H9 (cell line): Measurements from ENCODE around the gene ARHGAP31. TPM values are rescaled to one million over a fixed set of nuclear protein-coding genes. Genes with fewer than 3 reads are reported as not detected.

Source experiments
- DNase-seq: peaks from one replicate; pipeline ENCODE4 v3.0.0-alpha.2; 2017
- H2AFZ ChIP-seq: one replicate; pipeline ENCODE4 v1.6.1; 2013; ENCODE audit warnings: mild to moderate bottlenecking, low read length, control low read depth, moderate library complexity
- H2AK5ac ChIP-seq: 2 replicates; pipeline ENCODE4 v1.6.1; 2013; ENCODE audit warnings: low read length, control low read depth, mixed read lengths; ENCODE audit not compliant: insufficient read length
- H2BK120ac ChIP-seq: one replicate; pipeline ENCODE4 v1.6.1; 2013; ENCODE audit warnings: low read depth, mild to moderate bottlenecking, low read length, control low read depth, inconsistent platforms; ENCODE audit not compliant: poor library complexity, severe bottlenecking
- H2BK12ac ChIP-seq: 2 replicates; pipeline ENCODE4 v1.6.1; 2013; ENCODE audit warnings: low read length, control low read depth, mixed read lengths, low read depth; ENCODE audit not compliant: insufficient read length
- H2BK15ac ChIP-seq: 2 replicates; pipeline ENCODE4 v1.6.1; 2013; ENCODE audit warnings: low read depth, low read length, control low read depth
- H2BK20ac ChIP-seq: one replicate; pipeline ENCODE4 v1.6.1; 2013; ENCODE audit warnings: low read depth, mild to moderate bottlenecking, low read length, control low read depth, inconsistent platforms; ENCODE audit not compliant: poor library complexity, severe bottlenecking
- H2BK5ac ChIP-seq: 2 replicates; pipeline ENCODE4 v1.6.1; 2013; ENCODE audit warnings: low read length, control low read depth, mixed read lengths; ENCODE audit not compliant: insufficient read length
- H3K14ac ChIP-seq: 2 replicates; pipeline ENCODE4 v1.6.1; 2013; ENCODE audit warnings: low read length, control low read depth; ENCODE audit not compliant: insufficient read depth
- H3K18ac ChIP-seq: 2 replicates; pipeline ENCODE4 v1.6.1; 2013; ENCODE audit warnings: low read depth, mild to moderate bottlenecking, mixed read lengths, low read length, control low read depth; ENCODE audit not compliant: insufficient read length
- H3K23ac ChIP-seq: 2 replicates; pipeline ENCODE4 v1.6.1; 2013; ENCODE audit warnings: low read length, control low read depth, mixed read lengths, low read depth; ENCODE audit not compliant: insufficient read length
- H3K23me2 ChIP-seq: 2 replicates; pipeline ENCODE4 v1.6.1; 2013; ENCODE audit warnings: low read depth, mild to moderate bottlenecking, mixed read lengths, low read length, control low read depth; ENCODE audit not compliant: insufficient read length, poor library complexity, severe bottlenecking
- H3K27ac ChIP-seq: 2 replicates; pipeline ENCODE4 v1.5.1; 2013; ENCODE audit warnings: low read length, control low read depth, mixed read lengths, low read depth; ENCODE audit not compliant: insufficient read length
- H3K27me3 ChIP-seq: 2 replicates; pipeline ENCODE4 v1.6.1; 2013; ENCODE audit warnings: low read length, control low read depth, inconsistent platforms; ENCODE audit not compliant: insufficient read depth
- H3K4ac ChIP-seq: 2 replicates; pipeline ENCODE4 v1.6.1; 2013; ENCODE audit warnings: low read depth, mild to moderate bottlenecking, control low read depth, inconsistent platforms, low read length, moderate library complexity
- H3K4me1 ChIP-seq: 2 replicates; pipeline ENCODE4 v1.6.1; 2013; ENCODE audit warnings: low read length, control low read depth, inconsistent platforms; ENCODE audit not compliant: insufficient read depth
- H3K4me2 ChIP-seq: 2 replicates; pipeline ENCODE4 v1.6.1; 2013; ENCODE audit warnings: low read length, control low read depth, mixed read lengths; ENCODE audit not compliant: insufficient read length, insufficient read depth
- H3K56ac ChIP-seq: 2 replicates; pipeline ENCODE4 v1.6.1; 2013; ENCODE audit warnings: low read depth, mild to moderate bottlenecking, mixed read lengths, low read length, control low read depth; ENCODE audit not compliant: insufficient read length
- H3K79me1 ChIP-seq: 2 replicates; pipeline ENCODE4 v1.6.1; 2013; ENCODE audit warnings: low read depth, mild to moderate bottlenecking, moderate library complexity, low read length, control low read depth, inconsistent platforms; ENCODE audit not compliant: insufficient read depth, poor library complexity, severe bottlenecking
- H3K79me2 ChIP-seq: 2 replicates; pipeline ENCODE4 v1.6.1; 2013; ENCODE audit warnings: low read length, control low read depth, inconsistent platforms; ENCODE audit not compliant: insufficient read depth
- H3K9ac ChIP-seq: 2 replicates; pipeline ENCODE4 v1.6.1; 2013; ENCODE audit warnings: low read length, control low read depth, mixed read lengths; ENCODE audit not compliant: insufficient read length; ENCODE audit errors: extremely low read depth
- H3K9me3 ChIP-seq: one replicate; pipeline ENCODE4 v1.6.1; 2013; ENCODE audit warnings: low read depth, low read length, inconsistent platforms; ENCODE audit not compliant: control insufficient read depth
- H3T11ph ChIP-seq: one replicate; pipeline ENCODE4 v1.6.1; 2013; ENCODE audit warnings: mild to moderate bottlenecking, low read length, control low read depth, inconsistent platforms
- H4K20me1 ChIP-seq: one replicate; pipeline ENCODE4 v1.6.1; 2013; ENCODE audit not compliant: control insufficient read depth, insufficient read length, insufficient read depth
- H4K5ac ChIP-seq: 2 replicates; pipeline ENCODE4 v1.6.1; 2013; ENCODE audit warnings: low read depth, mild to moderate bottlenecking, mixed read lengths, low read length, control low read depth; ENCODE audit not compliant: insufficient read length
- H4K8ac ChIP-seq: replicated peaks from 2 replicates; pipeline ENCODE4 v1.6.1; 2013; ENCODE audit warnings: low read length, control low read depth, mixed read lengths, low read depth; ENCODE audit not compliant: insufficient read length
- H4K91ac ChIP-seq: 2 replicates; pipeline ENCODE4 v1.6.1; 2013; ENCODE audit warnings: low read depth, mild to moderate bottlenecking, moderate library complexity, mixed read lengths, low read length, control low read depth; ENCODE audit not compliant: insufficient read length
- H3K27ac Mint-ChIP-seq, 3 experiments: 2 replicates in 2 of 3; 3 replicates in 1 of 3; pipeline ENCODE4 v1.8.0; 2020 to 2021; ENCODE audit warnings: mixed read lengths in 3 of 3, mild to moderate bottlenecking in 1 of 3, moderate library complexity in 1 of 3
- H3K27me3 Mint-ChIP-seq: 2 replicates; pipeline ENCODE4 v1.8.0; 2021; ENCODE audit warnings: low read depth, mild to moderate bottlenecking, moderate library complexity, mixed read lengths
- H3K36me3 Mint-ChIP-seq, 3 experiments: 2 replicates in 2 of 3; 3 replicates in 1 of 3; pipeline ENCODE4 v1.8.0; 2020 to 2021; ENCODE audit warnings: low read depth in 3 of 3, mixed read lengths in 3 of 3; ENCODE audit not compliant: insufficient read depth in 1 of 3
- H3K4me1 Mint-ChIP-seq, 2 experiments: 2 replicates each; pipeline ENCODE4 v1.8.0; 2020; ENCODE audit warnings: mixed read lengths in 2 of 2
- H3K4me3 Mint-ChIP-seq, 2 experiments: 2 replicates in 1 of 2; 3 replicates in 1 of 2; pipeline ENCODE4 v1.8.0; 2020 to 2021; ENCODE audit warnings: mild to moderate bottlenecking in 2 of 2, mixed read lengths in 2 of 2, moderate library complexity in 1 of 2
- H3K9me3 Mint-ChIP-seq, 2 experiments: 2 replicates in 1 of 2; 3 replicates in 1 of 2; pipeline ENCODE4 v1.8.0; 2020; ENCODE audit warnings: mild to moderate bottlenecking in 2 of 2, mixed read lengths in 2 of 2, moderate library complexity in 1 of 2
- total RNA-seq: library from RNA; stranded (reverse); gene quantifications from 2 replicates; pipeline ENCODE4 v1.2.1, GENCODE V29; 2021
- TF ChIP-seq, protein P1 (sequence below): fragments of 200-600 bp; sonication (generic); conservative IDR thresholded peaks from 3 replicates; pipeline ENCODE4 v1.8.0; 2021; ENCODE audit warnings: antibody characterized with exemption, mild to moderate bottlenecking

The ARHGAP31 gene
- total RNA-seq, 1 experiment from 2014 or later: 2.2 TPM

DNA sequence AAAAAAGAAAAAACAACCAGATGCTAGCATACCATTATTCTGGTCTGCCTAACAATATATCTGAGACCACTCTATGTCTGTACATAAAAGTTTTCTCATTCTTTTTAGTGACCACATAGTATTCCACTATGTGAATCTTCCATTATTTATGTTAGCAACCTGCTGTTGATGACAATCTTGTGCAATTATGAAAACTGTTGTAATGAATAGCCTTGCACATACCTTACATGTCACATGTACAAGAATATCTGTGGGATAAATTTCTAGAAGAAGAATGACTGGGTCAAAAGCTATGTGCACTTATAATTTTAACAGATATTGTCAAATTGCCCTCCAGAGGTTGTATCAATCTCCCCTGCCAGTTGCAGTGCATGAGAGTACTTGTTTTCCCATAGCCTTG is 62.5 kb downstream of the ARHGAP31 start:
- peak overlapping the region in 1 of 3 experiments; percentile 45; a peak in 2 of 7 replicates for H3K27ac Mint-ChIP-seq

More for the DNA sequence above, 62.5 kb downstream of the ARHGAP31 start:
- TF ChIP-seq, protein P1, sequence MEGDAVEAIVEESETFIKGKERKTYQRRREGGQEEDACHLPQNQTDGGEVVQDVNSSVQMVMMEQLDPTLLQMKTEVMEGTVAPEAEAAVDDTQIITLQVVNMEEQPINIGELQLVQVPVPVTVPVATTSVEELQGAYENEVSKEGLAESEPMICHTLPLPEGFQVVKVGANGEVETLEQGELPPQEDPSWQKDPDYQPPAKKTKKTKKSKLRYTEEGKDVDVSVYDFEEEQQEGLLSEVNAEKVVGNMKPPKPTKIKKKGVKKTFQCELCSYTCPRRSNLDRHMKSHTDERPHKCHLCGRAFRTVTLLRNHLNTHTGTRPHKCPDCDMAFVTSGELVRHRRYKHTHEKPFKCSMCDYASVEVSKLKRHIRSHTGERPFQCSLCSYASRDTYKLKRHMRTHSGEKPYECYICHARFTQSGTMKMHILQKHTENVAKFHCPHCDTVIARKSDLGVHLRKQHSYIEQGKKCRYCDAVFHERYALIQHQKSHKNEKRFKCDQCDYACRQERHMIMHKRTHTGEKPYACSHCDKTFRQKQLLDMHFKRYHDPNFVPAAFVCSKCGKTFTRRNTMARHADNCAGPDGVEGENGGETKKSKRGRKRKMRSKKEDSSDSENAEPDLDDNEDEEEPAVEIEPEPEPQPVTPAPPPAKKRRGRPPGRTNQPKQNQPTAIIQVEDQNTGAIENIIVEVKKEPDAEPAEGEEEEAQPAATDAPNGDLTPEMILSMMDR: no peak
- no peaks in the 10 kb centered on the region for H3K79me1 ChIP-seq
- H3T11ph ChIP-seq: no peak overlapping the region
- Mint-ChIP-seq H3K4me3 (no peak overlapping the region), H3K27me3 (no peaks in the 10 kb centered on the region), H3K36me3 (no peaks in the 10 kb centered on the region), H3K4me1 (peaks cover 53 to 58% of the 10 kb centered on the region in 2 experiments), H3K9me3 (peaks cover 2% of the 10 kb centered on the region in 2 experiments; a peak in 2 of 5 replicates)
- no peaks in the 10 kb centered on the region for H4K20me1 ChIP-seq
- no peak overlapping the region for H2BK12ac ChIP-seq
- no peak overlapping the region for H3K4me2 ChIP-seq
- H3K56ac ChIP-seq: no peak overlapping the region
- no peak overlapping the region for H4K8ac ChIP-seq
- no peak overlapping the region for H3K23ac ChIP-seq
- no peak overlapping the region for H2BK120ac ChIP-seq
- H3K4ac ChIP-seq: no peak overlapping the region
- no peak overlapping the region for H2AFZ ChIP-seq
- no peak overlapping the region for H2BK5ac ChIP-seq
- no peak overlapping the region for H2BK20ac ChIP-seq
- no peak for DNase-seq
- H2AK5ac ChIP-seq: no peak overlapping the region
- H3K79me2 ChIP-seq: no peaks in the 10 kb centered on the region
- H4K5ac ChIP-seq: no peak overlapping the region
- no peak overlapping the region for H3K18ac ChIP-seq
- no peaks in the 10 kb centered on the region for H3K9me3 ChIP-seq
- peaks cover 20% of the 10 kb centered on the region for H3K4me1 ChIP-seq
- H3K27me3 ChIP-seq: no peaks in the 10 kb centered on the region
- H2BK15ac ChIP-seq: no peak overlapping the region
- H3K9ac ChIP-seq: no peak overlapping the region
- no peak overlapping the region for H4K91ac ChIP-seq
- no peak overlapping the region for H3K14ac ChIP-seq
- H3K23me2 ChIP-seq: no peaks in the 10 kb centered on the region
- no peak overlapping the region for H3K27ac ChIP-seq
